Activated CD4-positive, alpha-beta memory T cell treated with anti-CD3 and anti-CD28 coated beads for 36 hours (primary cell): ENCODE data around the gene NPLOC4. TPM values are rescaled to one million over a fixed set of nuclear protein-coding genes. Genes with fewer than 3 reads are reported as not detected.
"Not testable (repeated sequence)": the region's sequence is repeated elsewhere in the genome, so short reads cannot be mapped to it uniquely, and the experiment has no call there.

Experiments used
- CTCF ChIA-PET: fragments of 350-600 bp; sonication (Branson Sonifier 250); formaldehyde crosslinking; loops from one replicate; lab custom pipeline; 2021; ENCODE audit warnings: antibody characterized with exemption, inconsistent platforms; lab: Charles Lee
- POLR2A ChIA-PET: fragments of 350-600 bp; sonication (Branson Sonifier 250); formaldehyde crosslinking; loops from one replicate; lab custom pipeline; 2021; ENCODE audit warnings: antibody characterized with exemption; lab: Charles Lee
- DNase-seq: peaks from one replicate; pipeline ENCODE4 v3.0.0-alpha.2; 2020
- H3K27ac Mint-ChIP-seq: one replicate; pipeline ENCODE4 v1.8.0; 2021; ENCODE audit warnings: mixed read lengths
- H3K27me3 Mint-ChIP-seq: one replicate; pipeline ENCODE4 v1.8.0; 2021; ENCODE audit warnings: mixed read lengths
- H3K36me3 Mint-ChIP-seq: one replicate; pipeline ENCODE4 v1.8.0; 2021; ENCODE audit warnings: mixed read lengths
- H3K4me1 Mint-ChIP-seq: one replicate; pipeline ENCODE4 v1.8.0; 2021; ENCODE audit warnings: low read depth, mixed read lengths
- H3K4me3 Mint-ChIP-seq: one replicate; pipeline ENCODE4 v1.8.0; 2021; ENCODE audit warnings: mild to moderate bottlenecking, mixed read lengths
- H3K9me3 Mint-ChIP-seq: one replicate; pipeline ENCODE4 v1.8.0; 2021; ENCODE audit warnings: mixed read lengths
- intact Hi-C: fragments of 100-400 bp; cut with micrococcal nuclease; formaldehyde crosslinking; loops from one replicate; pipeline ENCODE4 v1.15.1; 2023
- total RNA-seq, 2 experiments: library from RNA; stranded (reverse); gene quantifications; one replicate each; pipeline ENCODE4 v1.2.3, GENCODE V29; 2021

NPLOC4 gene
- total RNA-seq, 2 experiments from 2014 or later = 78.4 to 93.2 TPM

DNA sequence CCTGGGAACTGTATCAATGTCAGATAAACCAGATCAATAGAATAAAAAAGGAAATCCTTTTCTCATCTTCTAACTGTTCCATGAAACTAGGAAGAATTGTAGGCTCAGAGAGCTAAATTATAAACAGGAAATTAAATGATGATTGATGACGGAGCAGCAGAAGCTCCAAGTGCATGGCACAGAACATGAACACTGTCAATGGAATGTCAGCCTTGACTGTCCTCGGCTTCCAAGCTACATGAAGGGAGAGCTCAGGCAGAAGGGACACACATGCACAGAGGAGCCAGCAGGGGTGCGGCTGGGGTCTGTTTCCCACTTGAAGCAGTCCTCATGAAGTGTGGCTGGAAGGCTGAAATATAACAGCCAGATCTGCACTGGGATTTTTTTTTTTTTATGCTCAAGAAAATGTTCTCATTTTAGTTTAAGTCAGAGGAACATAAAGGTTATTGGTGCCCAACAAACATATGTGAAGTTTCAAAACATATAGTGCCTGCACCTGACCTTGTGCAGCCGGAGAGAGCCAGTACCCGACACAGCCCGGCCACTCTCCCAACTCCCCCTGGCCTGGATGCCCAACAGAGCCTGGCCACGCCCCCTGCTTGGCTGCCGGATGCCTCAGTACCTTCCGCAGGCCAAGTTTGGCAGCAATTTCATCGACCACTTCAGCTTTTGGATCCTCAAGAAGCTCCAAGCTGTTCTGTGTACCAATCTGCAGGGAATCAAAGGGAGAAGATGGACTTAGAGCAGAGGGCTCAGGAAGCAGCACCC is 37.0 kb downstream of the NPLOC4 start:
- Mint-ChIP-seq H3K36me3 (peaks cover 33% of the 10 kb centered on the region), H3K4me1 (peaks cover 6% of the 10 kb centered on the region), H3K27me3 (no peaks in the 10 kb centered on the region), H3K4me3 (no peak overlapping the region), H3K27ac (no peak overlapping the region), H3K9me3 (no peaks in the 10 kb centered on the region)
- ChIA-PET CTCF (interaction anchor here (0.7 to 3.9 kb wide), 9 partner anchors 10 to 347 kb away, joined by 3 to 26 read pairs (median 6); partner anchors contain the start of gene FAAP100), POLR2A (no interaction called here)
- intact Hi-C loops = loop anchor here (2.0 kb wide), 1 partner anchor 87 kb away; the partner anchor contains the start of gene ACTG1
- DNase-seq = no peak

DNA sequence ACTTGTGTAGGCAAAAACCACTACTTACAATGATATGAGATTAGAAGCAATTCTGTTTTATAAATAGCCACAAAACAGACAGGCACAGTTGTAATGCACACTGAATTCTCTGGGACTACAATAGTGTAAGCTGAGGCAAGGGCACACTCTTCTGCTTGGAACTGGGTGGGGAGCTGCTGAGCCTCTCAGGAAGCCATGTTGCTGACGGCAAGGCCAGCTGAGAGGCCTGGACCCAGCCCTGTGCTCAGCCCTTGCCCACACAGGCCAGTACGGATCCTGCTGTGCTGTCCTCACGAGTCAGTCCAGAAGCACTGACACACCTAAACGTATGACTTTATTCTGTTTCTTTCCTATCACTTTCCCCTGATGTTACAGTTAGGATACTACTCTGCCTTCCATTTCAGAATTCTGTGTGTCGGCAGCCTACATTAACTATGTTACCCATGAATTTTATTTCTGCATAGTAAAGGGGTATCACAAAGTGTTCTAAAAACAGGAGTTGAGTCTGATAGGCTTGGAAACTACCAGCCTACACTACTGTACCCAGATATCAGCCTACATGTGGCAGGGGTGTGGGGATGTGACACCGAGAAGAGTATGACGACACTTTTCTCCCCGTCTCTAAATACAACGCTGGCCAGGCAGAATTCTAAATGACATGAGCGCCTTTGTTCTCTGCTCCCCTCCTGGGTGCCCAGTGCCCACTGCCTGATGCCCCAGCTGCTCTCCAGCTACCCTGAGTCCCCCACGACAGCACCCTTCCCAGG is 43.6 kb downstream of the NPLOC4 start:
- DNase-seq = no peak
- H3K27ac Mint-ChIP-seq = no peak overlapping the region
- no peaks in the 10 kb centered on the region for H3K9me3 Mint-ChIP-seq
- POLR2A ChIA-PET = no interaction called here
- CTCF ChIA-PET = interaction anchor here (0.6 kb wide), 1 partner anchor 1502 kb away, joined by 4 read pairs; no protein-coding TSS in a partner anchor
- peaks cover 47% of the 10 kb centered on the region for H3K36me3 Mint-ChIP-seq
- intact Hi-C loops = no loop called here
- no peak overlapping the region for H3K4me3 Mint-ChIP-seq
- no peaks in the 10 kb centered on the region for H3K27me3 Mint-ChIP-seq
- no peaks in the 10 kb centered on the region for H3K4me1 Mint-ChIP-seq

DNA sequence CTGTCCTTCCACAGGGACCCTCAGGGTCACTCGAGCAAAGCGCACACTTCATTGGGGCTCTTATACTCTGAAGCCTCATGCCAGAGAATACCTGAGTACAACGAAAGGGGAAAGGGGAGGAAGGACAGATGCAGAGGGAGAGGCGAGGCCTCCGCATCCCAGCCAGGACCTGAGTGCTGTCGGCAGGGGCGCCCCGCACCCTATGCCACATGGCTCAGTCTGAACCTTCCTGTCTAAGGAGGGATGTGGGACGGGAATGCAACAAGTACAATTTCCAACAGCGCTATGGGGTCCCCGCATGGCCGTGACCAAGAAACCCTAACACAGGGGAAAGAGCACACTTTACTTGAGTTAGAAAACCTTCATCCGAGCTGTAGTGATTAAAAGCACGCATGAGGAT is 44.9 kb downstream of the NPLOC4 start:
- Mint-ChIP-seq H3K27me3 (no peaks in the 10 kb centered on the region), H3K27ac (no peak overlapping the region), H3K4me3 (no peak overlapping the region), H3K9me3 (no peaks in the 10 kb centered on the region), H3K4me1 (no peaks in the 10 kb centered on the region), H3K36me3 (peaks cover 49% of the 10 kb centered on the region)
- intact Hi-C loops = no loop called here
- CTCF ChIA-PET = interaction anchor here (4.7 kb wide), 1 partner anchor 9 kb away, joined by 13 read pairs; no protein-coding TSS in a partner anchor
- POLR2A ChIA-PET = no interaction called here
- DNase-seq = no peak

- no peaks in the 10 kb centered on the region for H3K27me3 Mint-ChIP-seq
- ChIA-PET CTCF (interaction anchor here (4.7 kb wide), 1 partner anchor 11 kb away, joined by 13 read pairs; no protein-coding TSS in a partner anchor), POLR2A (no interaction called here)
- DNase-seq = no peak
- H3K4me1 Mint-ChIP-seq = no peaks in the 10 kb centered on the region
- no peaks in the 10 kb centered on the region for H3K9me3 Mint-ChIP-seq
- intact Hi-C loops = no loop called here
- no peak overlapping the region for H3K4me3 Mint-ChIP-seq
- H3K36me3 Mint-ChIP-seq = peaks cover 56% of the 10 kb centered on the region
- no peak overlapping the region for H3K27ac Mint-ChIP-seq
Observed at GRCh38 chr17:81590121-81590520, 46.8 kb downstream of the NPLOC4 start.

DNA sequence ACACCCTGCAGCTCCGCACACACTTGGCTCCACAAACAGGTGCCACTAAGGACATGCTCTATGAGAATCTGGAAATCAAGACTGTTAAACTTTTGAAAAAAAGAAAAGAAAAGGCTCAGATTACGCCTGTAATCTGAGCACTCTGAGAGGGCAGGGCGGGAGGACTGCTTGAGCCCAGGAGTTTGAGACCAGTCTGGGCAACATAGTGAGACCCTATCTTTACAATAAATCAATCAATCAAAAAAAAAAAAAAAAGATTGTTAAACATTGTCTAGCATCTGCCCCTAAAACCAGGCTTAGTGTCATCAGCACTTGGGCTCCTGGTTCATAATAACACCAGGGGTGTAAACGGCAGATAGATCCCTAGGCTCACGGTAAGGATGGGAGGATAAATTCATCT is 47.3 kb downstream of the NPLOC4 start:
- no peak overlapping the region for H3K4me3 Mint-ChIP-seq
- no peaks in the 10 kb centered on the region for H3K27me3 Mint-ChIP-seq
- intact Hi-C loops = no loop called here
- DNase-seq = no peak
- CTCF ChIA-PET = interaction anchor here (4.7 kb wide), 1 partner anchor 12 kb away, joined by 13 read pairs; no protein-coding TSS in a partner anchor
- H3K27ac Mint-ChIP-seq = no peak overlapping the region
- POLR2A ChIA-PET = no interaction called here
- H3K9me3 Mint-ChIP-seq = no peaks in the 10 kb centered on the region
- no peaks in the 10 kb centered on the region for H3K4me1 Mint-ChIP-seq
- peaks cover 58% of the 10 kb centered on the region for H3K36me3 Mint-ChIP-seq

DNA sequence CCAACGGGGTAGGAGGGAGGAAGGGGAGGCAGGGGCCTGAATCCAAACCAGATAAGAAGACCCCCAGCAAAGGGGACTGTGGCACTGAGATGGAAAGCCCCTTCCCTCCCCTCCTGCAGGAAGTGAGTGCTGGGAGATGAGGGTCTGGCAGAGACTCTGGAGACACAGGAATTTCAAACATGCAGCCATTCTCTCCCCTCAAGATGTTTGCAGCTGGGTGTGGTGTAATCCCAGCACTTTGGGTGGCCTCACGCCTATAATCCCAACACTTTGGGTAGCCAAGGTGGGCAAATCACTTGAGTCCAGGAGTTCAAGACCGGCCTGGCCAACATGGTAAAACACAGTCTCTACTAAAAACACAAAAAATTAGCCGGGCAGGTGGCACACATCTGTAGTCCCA is 50.8 kb downstream of the NPLOC4 start:
- intact Hi-C loops = no loop called here
- POLR2A ChIA-PET = interaction anchor here (0.6 kb wide), 1 partner anchor 217 kb away, joined by 3 read pairs; no protein-coding TSS in a partner anchor
- H3K4me1 Mint-ChIP-seq = no peaks in the 10 kb centered on the region
- H3K9me3 Mint-ChIP-seq = no peaks in the 10 kb centered on the region
- no peak overlapping the region for H3K27ac Mint-ChIP-seq
- H3K4me3 Mint-ChIP-seq = no peak overlapping the region
- H3K27me3 Mint-ChIP-seq = no peaks in the 10 kb centered on the region
- CTCF ChIA-PET = interaction anchor here (0.9 kb wide), 1 partner anchor 14 kb away, joined by 6 read pairs; no protein-coding TSS in a partner anchor
- DNase-seq = no peak
- peaks cover 62% of the 10 kb centered on the region for H3K36me3 Mint-ChIP-seq

- intact Hi-C loops, H3K4me1 Mint-ChIP-seq, DNase-seq, H3K27ac Mint-ChIP-seq, H3K27me3 Mint-ChIP-seq, H3K4me3 Mint-ChIP-seq, H3K9me3 Mint-ChIP-seq: not testable (repeated sequence)
- CTCF ChIA-PET = interaction anchor here (0.8 kb wide), 1 partner anchor 16 kb away, joined by 3 read pairs; no protein-coding TSS in a partner anchor
- POLR2A ChIA-PET = interaction anchor here (0.6 kb wide), 2 partner anchors 248 to 319 kb away, joined by 3 to 4 read pairs; no protein-coding TSS in a partner anchor
- H3K36me3 Mint-ChIP-seq = peaks cover 59% of the 10 kb centered on the region
Observed at GRCh38 chr17:81584771-81585170, 52.1 kb downstream of the NPLOC4 start.

GRCh38 chr17:81583589-81584342 is 53.1 kb downstream of the NPLOC4 start:
- intact Hi-C loops = no loop called here
- H3K27me3 Mint-ChIP-seq = no peaks in the 10 kb centered on the region
- no peaks in the 10 kb centered on the region for H3K9me3 Mint-ChIP-seq
- H3K36me3 Mint-ChIP-seq = peaks cover 57% of the 10 kb centered on the region
- CTCF ChIA-PET = no interaction called here
- DNase-seq = no peak
- H3K27ac Mint-ChIP-seq = no peak overlapping the region
- H3K4me3 Mint-ChIP-seq = no peak overlapping the region
- POLR2A ChIA-PET = no interaction called here
- H3K4me1 Mint-ChIP-seq = peaks cover 8% of the 10 kb centered on the region

GRCh38 chr17:81582749-81583148 is 54.2 kb downstream of the NPLOC4 start:
- Mint-ChIP-seq H3K27me3 (no peaks in the 10 kb centered on the region), H3K4me3 (no peak overlapping the region), H3K36me3 (peaks cover 48% of the 10 kb centered on the region), H3K4me1 (peaks cover 11% of the 10 kb centered on the region), H3K27ac (no peak overlapping the region), H3K9me3 (no peaks in the 10 kb centered on the region)
- DNase-seq = no peak
- CTCF ChIA-PET = no interaction called here
- intact Hi-C loops = no loop called here
- POLR2A ChIA-PET = no interaction called here

DNA sequence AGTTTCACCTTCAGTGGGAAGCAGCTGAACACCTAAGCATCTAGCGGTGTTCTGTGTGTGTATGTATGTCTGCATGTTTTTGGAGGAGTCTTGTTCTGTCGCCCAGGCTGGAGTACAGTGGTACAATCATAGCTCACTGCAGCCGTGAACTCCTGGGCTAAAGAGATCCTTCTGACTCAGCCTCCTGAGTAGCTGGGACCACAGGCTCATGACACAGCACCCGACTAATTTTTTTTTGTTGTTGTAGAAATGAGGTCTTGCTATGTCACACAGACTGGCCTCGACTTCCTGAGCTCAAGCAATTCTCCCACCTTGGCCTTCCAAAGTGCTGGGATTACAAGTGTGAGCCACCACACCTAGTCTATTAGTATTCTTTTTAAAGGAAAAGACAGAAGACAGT is 54.6 kb downstream of the NPLOC4 start:
- intact Hi-C loops = no loop called here
- POLR2A ChIA-PET = no interaction called here
- Mint-ChIP-seq H3K4me1 (peaks cover 11% of the 10 kb centered on the region), H3K9me3 (no peaks in the 10 kb centered on the region), H3K4me3 (no peak overlapping the region), H3K36me3 (peaks cover 47% of the 10 kb centered on the region), H3K27me3 (no peaks in the 10 kb centered on the region), H3K27ac (no peak overlapping the region)
- CTCF ChIA-PET = interaction anchor here (0.6 kb wide), 1 partner anchor 19 kb away, joined by 4 read pairs; no protein-coding TSS in a partner anchor
- DNase-seq = no peak

GRCh38 chr17:81581758-81582157 is 55.2 kb downstream of the NPLOC4 start:
- Mint-ChIP-seq H3K9me3 (no peaks in the 10 kb centered on the region), H3K4me3 (no peak overlapping the region), H3K27me3 (no peaks in the 10 kb centered on the region), H3K36me3 (peaks cover 45% of the 10 kb centered on the region), H3K4me1 (peaks cover 11% of the 10 kb centered on the region), H3K27ac (no peak overlapping the region)
- CTCF ChIA-PET = interaction anchor here (0.6 kb wide), 1 partner anchor 19 kb away, joined by 4 read pairs; no protein-coding TSS in a partner anchor
- intact Hi-C loops = no loop called here
- DNase-seq = no peak
- POLR2A ChIA-PET = no interaction called here
